ENCODE data around the gene RNF207.

Gene RNF207

DNA sequence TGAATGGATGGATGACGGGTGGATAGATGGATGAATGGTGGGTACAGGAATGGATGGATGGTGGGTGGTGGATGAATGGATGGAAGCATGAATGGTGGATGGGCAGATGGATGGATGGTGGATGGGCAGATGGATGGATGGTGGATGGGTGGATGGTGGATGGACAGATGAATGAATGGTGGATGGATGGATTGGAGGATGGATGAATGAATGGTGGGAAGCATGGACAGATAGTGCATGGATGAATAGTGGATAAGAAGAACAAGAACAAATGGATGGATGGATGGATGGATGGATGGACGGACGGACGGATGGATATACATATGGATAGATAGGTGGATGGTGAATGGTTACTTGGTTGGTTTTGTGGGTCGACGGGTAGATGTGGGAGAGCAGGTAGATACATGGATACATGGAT is 30.5 kb upstream of the RNF207 start:
- DNase-seq: no peak

DNA sequence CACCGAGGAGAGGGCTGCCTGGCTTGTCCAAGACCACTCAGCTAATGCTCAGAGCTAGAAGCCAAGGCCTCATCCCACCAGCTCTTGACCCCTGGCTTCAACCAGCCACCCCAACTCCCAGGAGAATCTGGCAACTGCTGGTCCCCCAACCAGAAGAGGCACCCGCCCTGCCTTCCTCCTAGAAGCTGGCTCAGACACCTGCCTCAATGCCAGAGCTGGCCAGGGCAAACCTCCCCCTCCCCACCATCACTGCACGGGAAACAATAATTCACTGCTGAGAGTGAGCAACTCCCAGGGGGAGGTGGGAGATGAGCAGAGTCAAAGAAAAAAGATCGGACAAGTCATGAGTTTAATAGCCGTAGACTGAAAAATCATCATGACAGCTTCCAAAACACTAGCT is 29.1 kb upstream of the RNF207 start:
- DNase-seq: no peak

DNA sequence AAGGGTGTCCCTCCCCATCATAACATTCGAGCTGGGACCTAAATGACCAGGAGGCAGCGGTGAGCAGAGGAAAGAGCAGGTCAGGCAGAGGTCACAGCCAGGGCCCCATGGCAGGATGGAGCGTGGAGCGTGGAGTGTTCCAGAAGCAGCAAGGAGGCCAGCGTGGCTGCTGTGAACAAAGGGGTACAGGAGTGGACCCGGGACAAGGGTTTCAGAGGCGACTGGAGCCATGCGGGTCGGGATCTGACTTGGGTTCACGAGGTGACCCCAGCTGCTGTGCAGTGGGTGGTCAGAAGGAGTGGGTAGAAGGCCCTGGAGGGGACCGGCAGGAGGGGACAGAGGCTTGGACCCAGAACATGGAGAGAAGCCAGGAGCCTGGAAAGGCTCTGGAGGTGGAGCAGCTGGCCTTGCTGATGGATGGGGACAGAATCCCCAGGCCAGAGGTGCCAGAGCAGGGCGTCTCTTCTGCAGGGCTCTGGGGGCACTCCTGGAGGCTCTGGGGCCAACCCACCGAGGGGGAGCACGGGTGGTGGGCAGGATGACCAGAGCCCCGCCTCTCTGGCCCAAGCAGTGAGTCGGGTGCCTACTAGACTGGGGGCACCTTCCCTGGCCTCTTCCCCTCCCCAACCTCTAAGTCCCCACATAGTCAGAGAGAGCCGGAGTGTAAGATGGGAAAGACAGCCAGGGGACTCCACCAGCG is 28.1 kb upstream of the RNF207 start:
- no peak for DNase-seq

DNA sequence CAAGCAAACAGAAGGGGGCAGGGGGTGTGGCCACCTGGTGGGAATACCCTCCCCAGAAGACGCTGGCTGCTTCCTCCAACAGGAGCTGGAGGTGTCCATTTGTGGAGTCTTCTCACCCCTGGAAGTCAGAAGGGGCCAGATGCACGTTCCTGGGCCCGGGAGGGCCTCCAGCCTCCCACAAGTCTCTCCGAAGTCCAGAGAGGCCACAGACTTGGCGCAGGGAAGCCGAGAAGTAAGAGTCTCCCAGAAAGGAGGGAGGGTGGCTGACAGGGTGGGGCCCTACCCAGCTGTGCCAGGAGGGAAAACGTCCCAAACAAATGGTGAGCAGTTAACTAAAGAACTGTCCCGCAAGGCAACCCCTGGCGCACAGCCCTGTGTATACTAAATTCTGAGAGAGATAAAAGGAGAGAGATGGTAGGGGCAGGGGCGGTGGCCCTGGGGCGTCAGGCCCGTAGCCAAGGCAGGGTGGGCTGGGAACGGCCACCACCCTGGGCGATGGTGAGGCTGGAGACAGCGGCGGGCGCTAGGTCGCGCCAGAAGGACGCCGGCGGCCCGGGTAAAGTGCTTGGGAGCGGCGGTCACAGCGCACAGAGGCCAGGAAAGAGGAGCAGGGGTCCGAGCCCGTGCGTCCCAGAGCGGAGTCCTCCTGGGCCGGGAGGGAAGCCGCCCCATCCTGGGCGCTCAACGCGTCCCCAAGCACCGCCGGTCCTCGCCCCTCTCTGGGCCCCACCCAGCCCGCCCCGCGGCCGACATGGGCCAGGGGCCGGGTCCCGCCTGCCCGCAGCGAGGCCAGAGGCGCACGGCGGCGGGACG is 27.0 kb upstream of the RNF207 start:
- no peak for DNase-seq

DNA sequence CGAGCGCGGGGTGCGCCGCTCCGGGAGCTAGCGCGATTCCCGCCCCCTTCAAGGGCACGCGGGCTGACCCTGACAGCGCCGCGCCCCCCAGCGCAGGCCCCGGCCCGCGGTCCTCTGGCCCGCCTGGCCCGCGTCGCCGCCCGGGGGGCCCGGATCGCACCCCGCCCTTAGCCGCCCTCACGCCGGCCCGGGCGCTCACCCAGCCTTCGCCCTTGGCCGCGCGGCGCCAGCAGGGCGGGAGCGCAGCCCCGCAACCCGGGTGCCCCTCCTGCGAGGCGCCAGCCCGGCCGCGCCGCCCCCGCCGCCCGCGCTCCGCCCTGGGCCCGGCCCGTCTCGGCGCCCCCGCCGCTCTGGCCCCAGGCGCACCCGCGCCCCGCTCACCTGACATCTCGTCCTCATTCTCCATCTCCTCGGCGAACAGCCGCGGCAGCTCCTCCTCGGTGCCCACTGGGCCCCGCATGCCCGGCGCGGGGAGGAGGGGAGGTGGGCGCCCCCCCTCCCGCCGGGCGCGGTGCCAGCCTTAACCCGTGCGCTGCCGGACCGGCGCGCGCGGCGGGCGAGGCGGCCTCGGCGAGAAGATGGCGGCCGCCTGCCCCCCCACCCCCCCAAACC is 26.2 kb upstream of the RNF207 start:
- DNase-seq: no peak

DNA sequence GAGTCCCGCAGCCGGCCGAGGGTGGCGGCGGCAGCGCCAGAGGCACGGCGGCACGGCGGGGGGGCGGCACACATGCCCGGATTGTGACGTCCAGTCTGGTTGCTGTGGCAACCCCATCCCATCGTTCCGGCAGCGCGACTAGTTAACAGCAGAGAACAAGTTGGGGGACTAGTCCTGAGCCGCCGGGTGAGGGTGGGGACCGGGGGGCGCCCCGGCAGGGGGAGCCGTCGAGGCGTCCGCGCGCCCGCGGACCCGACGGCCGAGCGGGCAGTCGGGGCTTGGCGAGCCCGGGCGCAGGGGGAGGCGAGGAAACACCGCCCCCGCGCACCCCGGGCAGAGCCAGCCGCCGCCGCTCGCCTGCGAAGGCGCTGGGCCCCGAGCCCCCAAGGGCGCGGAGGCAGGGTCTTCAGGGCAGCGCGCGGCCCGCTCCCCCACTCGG is 25.6 kb upstream of the RNF207 start, which contains the start of gene CHD5:
Gene CHD5, minus strand, starts transcription at position 54 of the 439 bp plus-strand sequence. CDS start 298 bp downstream, outside the sequence.
- no peak for DNase-seq

DNA sequence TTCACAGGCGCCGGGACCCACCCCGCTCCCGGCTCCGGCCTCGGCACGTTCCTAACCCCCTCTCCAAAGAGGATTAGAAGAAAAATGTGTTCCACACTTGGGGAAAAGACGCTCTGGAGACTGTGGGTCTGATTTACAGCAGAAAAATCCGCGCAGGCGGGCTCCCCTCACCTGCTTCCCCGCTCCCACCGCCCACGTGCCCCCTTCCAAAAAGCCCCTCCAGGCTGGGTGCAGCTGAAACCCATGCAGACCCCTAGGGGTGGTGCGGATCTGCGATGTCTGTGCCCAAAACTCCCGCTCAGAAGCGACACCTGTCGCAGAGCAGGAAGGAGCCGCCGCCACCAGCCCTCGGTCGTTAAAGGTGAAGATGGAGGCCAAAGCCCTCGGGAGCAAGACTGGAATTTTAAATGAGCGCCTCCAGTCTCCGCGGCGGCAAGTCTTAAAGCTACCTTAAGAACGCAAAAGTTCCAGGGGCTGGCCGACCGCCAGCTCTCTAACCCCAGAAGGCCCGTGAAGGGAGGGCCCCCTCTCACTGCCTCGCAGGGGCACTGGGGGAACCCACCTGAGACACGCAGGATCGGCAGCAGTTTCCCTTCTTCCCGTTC is 25.1 kb upstream of the RNF207 start:
- DNase-seq: no peak

DNA sequence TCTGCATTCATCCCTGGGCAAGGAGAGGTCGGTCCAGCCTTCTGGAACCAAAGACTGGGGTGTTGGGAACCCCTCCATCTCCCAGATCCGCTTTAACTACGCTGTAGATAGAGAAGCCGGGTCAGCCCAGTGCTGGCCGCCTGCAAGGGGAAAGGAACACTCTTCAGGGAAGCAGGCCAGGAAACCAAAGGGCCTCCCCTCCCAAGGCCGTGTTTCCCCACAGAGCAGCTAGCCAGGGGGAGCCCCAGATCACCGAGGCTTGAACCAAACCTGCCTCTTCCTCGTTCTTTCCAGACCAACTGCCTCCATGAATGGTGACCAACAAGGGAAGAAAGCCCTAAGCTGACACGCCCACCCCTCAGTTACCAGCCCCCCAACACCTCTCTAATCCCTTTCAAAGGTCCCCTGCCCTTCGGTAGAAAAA is 24.6 kb upstream of the RNF207 start:
- DNase-seq: no peak

DNA sequence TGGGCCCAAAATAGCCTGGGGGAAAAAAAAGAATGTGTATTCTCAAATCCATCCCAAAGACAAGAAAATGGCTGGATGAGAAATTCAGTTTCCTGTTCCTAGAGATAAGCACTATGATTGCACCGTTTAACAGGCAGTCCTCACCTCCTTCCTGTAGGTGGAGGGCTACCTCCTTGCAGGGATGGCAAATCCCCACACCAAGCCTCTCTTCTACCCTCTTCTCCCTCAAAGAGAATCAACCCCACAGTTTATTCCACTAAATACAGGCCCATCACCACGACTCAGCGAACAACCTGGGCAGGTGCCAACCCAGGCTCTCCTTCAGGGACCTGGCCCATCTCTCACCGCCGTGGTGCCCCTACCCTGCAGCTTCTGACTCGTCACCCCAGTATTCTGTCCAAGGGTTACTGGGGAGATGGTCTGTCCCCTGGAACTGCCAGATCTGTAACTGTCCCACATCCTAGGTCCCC is 22.4 kb upstream of the RNF207 start:
- no peak for DNase-seq

DNA sequence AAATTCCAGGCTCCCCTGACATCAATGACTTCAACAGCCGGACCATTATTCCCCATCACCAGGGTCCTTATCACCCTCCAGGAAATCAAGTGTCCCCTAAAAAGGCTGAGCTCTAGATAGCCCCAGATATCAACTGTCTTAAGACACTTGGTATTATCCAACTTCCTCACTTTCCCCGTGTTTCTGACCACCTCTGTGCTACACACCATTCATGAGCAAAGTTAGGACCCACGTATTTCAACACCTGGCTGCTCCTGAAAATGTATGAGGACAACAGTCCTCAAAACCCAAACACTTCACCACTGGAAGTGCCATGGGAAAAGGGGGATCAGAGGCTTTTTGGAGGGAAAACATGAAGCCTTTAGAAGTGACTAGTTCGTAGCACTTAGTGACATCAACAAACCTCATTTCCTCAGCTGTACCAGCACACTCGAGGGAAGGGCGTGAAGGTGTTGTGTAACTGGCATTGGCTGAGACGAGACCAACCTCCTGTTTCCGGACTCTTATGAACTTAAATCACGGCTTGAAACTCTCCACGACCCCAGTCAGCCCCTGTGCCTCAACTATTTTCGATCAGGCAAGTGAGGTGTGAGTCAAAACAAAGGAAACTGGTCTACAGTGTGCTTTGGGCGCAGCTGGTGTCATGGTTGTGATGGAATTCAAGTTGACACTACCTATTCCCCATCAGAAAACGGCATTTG is 21.7 kb upstream of the RNF207 start:
- DNase-seq: no peak

DNA sequence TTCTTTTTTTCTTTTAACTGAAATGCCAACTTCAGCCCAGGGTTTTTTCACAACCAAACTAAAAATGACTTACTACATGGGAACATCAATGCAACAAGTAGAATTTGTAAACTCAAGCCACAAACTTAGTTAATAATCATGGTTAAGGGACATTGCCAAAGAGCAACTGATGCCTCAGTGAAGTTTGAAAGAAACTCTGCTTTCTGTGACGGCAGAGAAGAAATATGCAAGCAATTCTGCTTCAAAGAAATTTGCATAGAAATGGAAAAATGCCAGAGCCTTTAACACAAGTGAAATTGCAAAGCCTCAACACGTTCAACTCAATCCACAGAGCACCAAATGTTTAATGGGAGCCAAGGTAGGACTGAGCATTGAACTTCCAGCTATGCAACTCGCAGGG is 20.8 kb upstream of the RNF207 start:
- no peak for DNase-seq

DNA sequence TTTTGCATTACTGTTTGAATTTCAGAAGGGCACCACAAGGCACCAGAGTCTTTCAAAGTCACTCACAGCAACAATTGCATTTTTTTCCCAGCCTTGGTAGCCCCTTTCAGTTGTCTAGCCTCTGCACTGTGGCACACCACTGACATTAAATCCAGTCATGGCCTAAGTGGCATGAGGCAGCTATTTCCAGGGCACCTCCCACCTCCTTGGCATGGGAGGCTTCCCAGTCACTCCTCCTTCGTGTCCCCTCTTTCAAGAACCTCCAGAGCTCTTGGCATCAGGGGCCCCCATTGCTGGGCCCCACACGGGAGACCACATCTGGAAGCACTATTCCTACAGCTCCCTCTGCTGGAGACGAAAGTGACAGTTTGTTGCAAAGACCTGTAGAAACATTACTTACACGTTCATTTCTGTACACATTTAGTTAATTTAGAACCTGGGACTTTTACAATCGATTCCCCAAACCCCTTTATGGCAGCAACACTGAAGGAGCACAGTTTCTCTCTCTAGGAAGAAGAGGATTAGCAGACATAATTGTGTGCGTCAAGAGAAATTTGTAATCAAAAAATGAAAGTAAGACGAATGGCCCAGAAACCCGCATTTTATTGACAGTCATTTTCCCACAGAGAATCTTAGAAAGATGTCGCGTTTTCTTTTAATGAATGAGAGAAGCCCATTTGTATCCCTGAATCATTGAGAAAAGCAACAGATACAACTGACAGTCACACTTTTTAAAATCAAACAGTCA is 20.1 kb upstream of the RNF207 start:
- DNase-seq: peak; percentile 16

DNA sequence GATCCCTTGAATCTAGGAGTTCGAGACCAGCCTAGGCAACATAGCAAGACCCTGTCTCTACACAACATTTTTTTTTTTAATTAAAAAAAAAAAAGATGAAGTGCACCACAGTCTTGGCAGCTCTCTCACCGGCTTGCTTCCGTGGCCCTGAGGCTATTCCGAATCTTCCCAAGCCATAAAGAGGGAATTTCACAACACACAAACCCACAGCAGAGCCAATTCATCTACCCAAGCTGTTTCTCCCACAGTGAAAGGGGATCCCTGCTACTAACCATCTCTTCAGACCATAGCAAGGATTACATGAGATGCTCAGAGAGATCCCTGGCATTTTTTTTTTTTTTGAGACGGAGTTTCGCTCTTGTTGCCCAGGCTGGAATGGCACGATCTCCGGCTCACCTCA is 17.5 kb upstream of the RNF207 start:
- DNase-seq: no peak

DNA sequence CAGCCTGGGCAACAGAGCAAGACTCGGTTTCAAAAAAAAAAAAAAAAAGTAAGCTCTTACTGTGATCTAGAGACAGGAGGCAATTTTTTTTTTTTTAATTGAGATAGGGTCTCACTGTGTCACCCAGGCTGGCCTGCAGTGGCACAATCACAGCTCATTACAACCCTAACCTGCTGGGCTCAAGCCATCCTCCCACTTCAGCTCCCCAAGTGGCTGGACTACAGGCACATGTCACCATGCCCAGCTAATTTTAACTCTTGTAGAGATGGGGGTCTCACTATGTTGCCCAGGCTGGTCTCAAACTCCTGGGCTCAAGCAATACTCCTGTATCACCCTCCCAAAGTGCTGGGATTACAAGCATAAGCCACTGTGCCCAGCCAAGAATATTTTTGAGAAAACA is 14.0 kb upstream of the RNF207 start:
- no peak for DNase-seq

DNA sequence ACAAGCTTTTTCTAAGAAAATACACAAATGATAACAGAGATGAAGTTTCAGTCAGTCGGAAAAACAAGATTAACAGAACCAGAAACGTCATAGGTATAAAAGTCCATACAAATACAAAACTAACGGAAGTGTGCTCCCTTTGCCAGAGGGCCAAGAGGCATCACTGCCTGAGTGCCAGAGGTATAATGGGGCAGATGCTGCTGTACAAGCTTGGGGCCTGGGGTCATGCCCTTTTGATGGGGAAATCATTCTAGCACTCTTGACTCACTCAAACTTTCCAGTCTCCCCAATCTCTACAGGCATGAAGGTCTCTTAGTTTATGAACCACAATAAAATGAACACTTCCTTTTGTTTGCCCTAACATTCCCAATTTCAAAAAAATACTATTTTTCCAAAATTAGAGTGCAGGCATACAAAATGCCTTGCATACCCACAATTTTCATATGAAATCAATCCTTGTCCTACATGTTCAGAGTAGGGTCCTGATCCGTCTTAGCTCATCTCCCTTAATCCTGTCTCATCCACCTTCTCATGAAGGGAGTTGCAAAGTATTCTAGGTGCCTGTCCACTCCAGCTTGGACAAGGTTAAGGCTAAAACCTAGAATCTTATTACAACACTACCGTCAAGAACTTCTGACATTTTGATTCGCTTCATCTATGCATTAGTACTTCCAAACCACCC is 8.0 kb upstream of the RNF207 start:
- DNase-seq: no peak

DNA sequence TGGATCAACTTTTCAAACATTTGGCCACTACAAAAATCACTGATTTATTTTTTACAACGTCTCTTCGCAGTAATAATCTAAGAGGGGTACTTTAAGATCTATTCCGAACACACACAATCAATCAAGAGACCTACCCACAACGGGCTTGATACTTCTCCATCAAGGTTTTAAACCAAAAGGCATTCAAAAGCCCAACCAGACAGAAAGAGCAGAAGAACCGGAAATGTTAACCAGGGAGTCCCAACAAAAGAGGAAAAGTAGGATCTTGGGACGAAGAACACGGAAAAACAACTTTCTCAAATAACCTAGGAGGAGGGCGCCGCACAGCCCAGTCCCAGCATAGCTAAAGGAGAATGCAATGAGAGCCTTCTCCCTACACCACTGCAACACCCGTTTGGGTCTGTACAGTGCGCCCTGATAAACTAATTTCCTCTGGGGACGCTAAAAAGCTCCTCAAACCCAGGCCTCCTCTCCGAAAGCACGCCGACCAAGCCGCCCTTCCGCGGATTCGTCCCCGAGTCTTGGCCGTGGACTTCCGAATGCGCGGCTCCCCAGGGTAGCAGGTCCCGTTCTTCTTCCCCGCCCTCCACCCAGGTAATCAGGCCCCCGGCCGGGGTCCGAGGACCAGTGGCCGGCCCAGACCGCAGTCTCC is 7.1 kb upstream of the RNF207 start:
- DNase-seq: no peak

DNA sequence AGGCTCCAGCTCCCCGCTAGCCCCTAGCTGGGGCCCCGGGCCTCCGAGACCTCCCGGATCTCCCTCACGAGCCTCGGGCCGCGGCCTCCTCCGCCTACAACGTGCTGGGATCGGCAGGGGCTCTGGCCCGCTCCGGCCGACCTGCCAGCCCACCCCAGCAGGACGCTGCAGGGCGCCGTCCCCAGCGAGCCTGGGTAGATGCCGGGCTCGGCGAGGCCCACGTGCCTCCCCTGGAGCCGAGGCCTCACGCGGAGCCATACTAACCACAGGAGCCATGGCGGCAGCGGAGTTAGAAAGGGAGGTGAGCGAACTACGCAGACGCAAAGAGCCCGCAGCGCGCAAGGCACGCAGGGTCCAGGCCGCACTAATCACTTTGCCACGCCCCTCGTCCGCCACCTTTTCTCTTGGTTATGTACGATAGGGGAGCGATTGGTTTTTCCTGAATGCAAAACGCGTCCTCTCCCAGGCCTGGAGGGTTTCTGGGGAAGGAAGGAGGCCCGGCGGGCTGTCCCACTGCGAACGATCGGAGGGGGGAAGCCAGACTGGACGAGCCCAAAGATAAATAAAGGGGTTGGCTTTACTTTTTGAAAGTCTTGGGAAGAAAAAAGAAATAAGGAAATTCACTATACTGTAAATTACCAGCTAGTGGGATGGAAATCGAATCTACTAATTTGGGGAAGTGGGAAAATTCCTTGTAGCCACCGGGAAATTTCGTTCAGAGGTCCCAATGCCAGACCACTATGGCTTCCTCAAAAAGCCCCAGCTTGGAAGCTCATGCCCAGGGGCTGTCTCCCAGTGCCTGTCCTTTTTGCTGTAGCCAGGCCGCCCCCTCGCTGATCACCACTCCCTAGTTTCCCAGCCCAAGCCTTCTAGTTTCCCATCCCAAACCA is 6.4 kb upstream of the RNF207 start, which contains the start of gene RPL22:
Gene RPL22, minus strand, starts transcription at position 298 of the 890 bp plus-strand sequence. Its CDS starts 22 bp downstream, at position 276.
- DNase-seq: peak; percentile 98

DNA sequence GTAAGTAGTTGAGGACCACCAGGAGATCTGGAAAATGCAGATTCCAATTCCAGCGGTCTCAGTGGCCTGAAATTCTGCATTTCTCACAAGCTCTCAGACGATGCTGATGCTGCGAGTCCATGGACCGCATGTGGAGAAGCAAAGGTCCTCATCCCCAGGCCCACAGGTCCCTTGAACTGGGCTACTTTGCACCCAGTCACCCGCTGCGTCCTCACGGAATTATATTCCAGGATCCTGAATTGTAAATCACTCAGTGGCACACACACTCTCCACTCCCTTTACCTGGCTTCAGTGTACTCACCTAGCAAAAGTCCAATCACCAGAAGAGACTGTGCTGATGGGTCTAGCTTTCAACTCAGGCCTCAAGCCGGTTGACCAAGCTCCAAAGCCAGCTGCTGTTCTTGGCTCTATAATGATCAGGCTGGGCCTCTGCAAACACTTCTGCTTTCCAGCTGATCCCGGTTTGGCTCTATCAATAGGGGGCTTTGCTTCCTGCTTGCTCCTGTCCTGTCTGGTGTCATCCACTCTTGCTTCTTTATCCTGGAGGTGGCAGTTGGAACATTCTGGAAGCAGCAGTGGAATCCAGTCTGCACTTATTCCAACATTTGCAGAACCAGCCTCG is 5.6 kb upstream of the RNF207 start:
- DNase-seq: no peak

DNA sequence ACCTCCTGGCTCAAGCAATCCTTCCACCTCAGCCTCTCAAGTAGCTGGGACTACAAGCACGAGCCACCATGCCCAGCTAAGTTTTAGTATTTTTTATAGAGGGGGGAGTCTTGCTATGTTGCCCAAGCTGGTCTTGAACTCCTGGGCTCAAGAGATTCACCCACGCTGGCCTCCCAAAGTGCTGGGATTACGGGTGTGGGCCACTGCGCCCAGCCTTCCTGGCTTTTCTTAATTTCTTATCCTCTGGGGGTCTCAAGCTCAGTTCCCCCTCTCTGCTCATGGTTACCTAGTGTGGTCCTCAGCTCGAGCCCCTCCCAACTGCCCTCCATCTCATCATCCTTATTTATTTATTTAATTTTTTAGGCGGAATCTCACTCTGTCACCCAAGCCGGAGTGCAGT is 3.7 kb upstream of the RNF207 start:
- no peak for DNase-seq

Data from NCI-H1694 treated with DMSO at 0.1 percent for 48 hours (cell line).